H1 (cell line): ENCODE measurements around the gene HSPBAP1. TPM values are rescaled to one million over a fixed set of nuclear protein-coding genes. Genes with fewer than 3 reads are reported as not detected.

ENCODE experiments used
- CTCF ChIA-PET: fragments of 300-600 bp; sonication (Branson Sonifier 250); formaldehyde crosslinking; loops from one replicate; lab custom pipeline; 2021; ENCODE audit not compliant: partially characterized antibody; lab: Charles Lee
- POLR2A ChIA-PET: fragments of 300-600 bp; sonication (Branson Sonifier 250); formaldehyde crosslinking; loops from one replicate; lab custom pipeline; 2021; ENCODE audit warnings: inconsistent platforms; ENCODE audit not compliant: partially characterized antibody; lab: Charles Lee
- DNase-seq, 2 experiments: peaks; one replicate each; pipeline versions ENCODE4 v3.0.0 to v3.0.0-alpha.2; 2010 to 2022; ENCODE audit warnings: low spot score in 2 of 2, low read depth in 1 of 2, mixed read lengths in 1 of 2
- FAIRE-seq: peaks from 2 replicates; lab custom pipeline; 2011; peaks lifted over from hg19 to GRCh38; lab: Jason Lieb, UNC
- H2AFZ ChIP-seq: 2 replicates; pipeline ENCODE4 v1.8.1; 2012; ENCODE audit warnings: low read length, inconsistent platforms
- H2AK5ac ChIP-seq: 2 replicates; pipeline ENCODE4 v1.6.1; 2013; ENCODE audit warnings: low read depth, low read length
- H2BK120ac ChIP-seq: replicated peaks from 2 replicates; pipeline ENCODE3; 2013; ENCODE audit warnings: low read depth, low read length, inconsistent platforms
- H2BK12ac ChIP-seq: 2 replicates; pipeline ENCODE4 v1.6.1; 2013; ENCODE audit warnings: low read depth, low read length
- H2BK15ac ChIP-seq: 2 replicates; pipeline ENCODE4 v1.6.1; 2013; ENCODE audit warnings: low read length
- H2BK20ac ChIP-seq: 2 replicates; pipeline ENCODE4 v1.6.1; 2013; ENCODE audit warnings: low read length
- H2BK5ac ChIP-seq: 2 replicates; pipeline ENCODE4 v1.6.1; 2013; ENCODE audit warnings: low read depth, low read length
- H3K14ac ChIP-seq: 2 replicates; pipeline ENCODE4 v1.6.1; 2013; ENCODE audit warnings: inconsistent platforms; ENCODE audit not compliant: insufficient read length
- H3K18ac ChIP-seq: 2 replicates; pipeline ENCODE4 v1.6.1; 2013; ENCODE audit warnings: low read length; ENCODE audit errors: extremely low read depth
- H3K23ac ChIP-seq: 2 replicates; pipeline ENCODE4 v1.6.1; 2013; ENCODE audit warnings: inconsistent platforms; ENCODE audit not compliant: insufficient read length
- H3K23me2 ChIP-seq: 2 replicates; pipeline ENCODE4 v1.6.1; 2013; ENCODE audit warnings: low read depth, low read length
- H3K27ac ChIP-seq: 2 replicates; pipeline ENCODE4 v1.6.1; 2011; ENCODE audit warnings: low read depth, low read length, inconsistent platforms
- H3K27me3 ChIP-seq, 4 experiments: replicated peaks in 1 of 4; 1 replicate in 1 of 4; 2 replicates in 3 of 4; pipeline versions ENCODE4 v1.6.1 to v1.8.1; 2011 to 2013; ENCODE audit warnings: low read length in 3 of 4, mild to moderate bottlenecking in 3 of 4, inconsistent platforms in 2 of 4, mixed read lengths in 2 of 4, moderate library complexity in 1 of 4; ENCODE audit not compliant: control insufficient read depth in 3 of 4, insufficient read depth in 3 of 4; ENCODE audit errors: extremely low read depth in 1 of 4
- H3K36me3 ChIP-seq, 4 experiments: 2 replicates each; pipeline versions ENCODE4 v1.6.1 to v1.8.1; 2011 to 2013; ENCODE audit warnings: mild to moderate bottlenecking in 4 of 4, low read length in 3 of 4, moderate library complexity in 2 of 4, control low read depth in 1 of 4, inconsistent platforms in 1 of 4; ENCODE audit not compliant: insufficient read depth in 4 of 4, control insufficient read depth in 2 of 4
- H3K4ac ChIP-seq: replicated peaks from 2 replicates; pipeline ENCODE3; 2013; ENCODE audit warnings: low read length, low read depth, mixed read lengths, inconsistent platforms; ENCODE audit not compliant: insufficient read length
- H3K4me1 ChIP-seq, 4 experiments: replicated peaks in 1 of 4; 1 replicate in 1 of 4; 2 replicates in 3 of 4; pipeline versions ENCODE4 v1.6.1 to v1.8.1; 2011 to 2013; ENCODE audit warnings: low read length in 3 of 4, inconsistent platforms in 2 of 4, mixed read lengths in 1 of 4; ENCODE audit not compliant: insufficient read depth in 4 of 4, control insufficient read depth in 3 of 4
- H3K4me2 ChIP-seq, 2 experiments: 2 replicates each; pipeline versions ENCODE4 v1.6.1 to v1.8.1; 2011 to 2013; ENCODE audit warnings: low read depth in 2 of 2, low read length in 2 of 2, control low read depth in 1 of 2, inconsistent platforms in 1 of 2, mild to moderate bottlenecking in 1 of 2; ENCODE audit not compliant: insufficient read depth in 1 of 2
- H3K4me3 ChIP-seq, 4 experiments: fragments of 200-600, 300-600 bp in 1 of 4; sonication (generic), shearing (Covaris generic), sonication (Bioruptor Twin) in 1 of 4; 2 replicates each; pipeline versions ENCODE4 v1.5.1 to v1.8.1; 2011 to 2016; ENCODE audit warnings: low read length in 4 of 4, low read depth in 3 of 4, control low read depth in 2 of 4, inconsistent platforms in 2 of 4, mild to moderate bottlenecking in 2 of 4, mixed read lengths in 1 of 4, moderate library complexity in 1 of 4; ENCODE audit not compliant: insufficient read depth in 2 of 4; ENCODE audit errors: extremely low read depth in 1 of 4
- H3K56ac ChIP-seq: replicated peaks from 2 replicates; pipeline ENCODE3; 2013; ENCODE audit warnings: low read depth, mild to moderate bottlenecking, mixed read lengths, low read length, inconsistent platforms; ENCODE audit not compliant: insufficient read length
- H3K79me1 ChIP-seq: 2 replicates; pipeline ENCODE4 v1.6.1; 2013; ENCODE audit warnings: low read depth, low read length, control low read depth
- H3K79me2 ChIP-seq, 2 experiments: 2 replicates each; pipeline versions ENCODE4 v1.6.1 to v1.8.1; 2012 to 2013; ENCODE audit warnings: low read length in 2 of 2, mild to moderate bottlenecking in 2 of 2, inconsistent platforms in 1 of 2; ENCODE audit not compliant: insufficient read depth in 2 of 2, control insufficient read depth in 1 of 2
- H3K9ac ChIP-seq, 4 experiments: replicated peaks in 1 of 4; 1 replicate in 1 of 4; 2 replicates in 3 of 4; pipeline versions ENCODE4 v1.6.1 to v1.8.1; 2011 to 2013; ENCODE audit warnings: low read depth in 3 of 4, low read length in 3 of 4, control low read depth in 2 of 4, mild to moderate bottlenecking in 2 of 4, moderate library complexity in 2 of 4, inconsistent platforms in 1 of 4; ENCODE audit errors: extremely low read depth in 1 of 4
- H3K9me3 ChIP-seq, 2 experiments: 2 replicates each; pipeline versions ENCODE4 v1.6.1 to v1.8.1; 2012 to 2013; ENCODE audit warnings: mild to moderate bottlenecking in 2 of 2, moderate library complexity in 2 of 2, control low read depth in 1 of 2, inconsistent platforms in 1 of 2, low read depth in 1 of 2, low read length in 1 of 2, mixed read lengths in 1 of 2; ENCODE audit not compliant: insufficient read depth in 2 of 2
- H4K20me1 ChIP-seq, 2 experiments: replicated peaks in 1 of 2; 2 replicates each; pipeline versions ENCODE3 to v1.8.1; 2011 to 2013; ENCODE audit warnings: inconsistent platforms in 2 of 2, low read length in 2 of 2, mild to moderate bottlenecking in 1 of 2; ENCODE audit not compliant: insufficient read depth in 2 of 2, control insufficient read depth in 1 of 2
- H4K5ac ChIP-seq: 2 replicates; pipeline ENCODE4 v1.6.1; 2013; ENCODE audit warnings: low read length, low read depth, mixed read lengths, inconsistent platforms; ENCODE audit not compliant: insufficient read length
- H4K8ac ChIP-seq: 2 replicates; pipeline ENCODE4 v1.8.0; 2013; ENCODE audit warnings: mild to moderate bottlenecking, moderate library complexity, low read length, inconsistent platforms; ENCODE audit not compliant: insufficient read depth; ENCODE audit errors: extremely low read depth
- H4K91ac ChIP-seq: replicated peaks from 2 replicates; pipeline ENCODE3; 2013; ENCODE audit warnings: low read length, mixed read lengths, inconsistent platforms; ENCODE audit not compliant: insufficient read length
- CBX5 ChIP-seq: fragments of 300-800, 300-1000 bp; sonication (generic); IDR thresholded peaks from 2 replicates; pipeline ENCODE4 v1.7.1; 2016; ENCODE audit warnings: antibody characterized with exemption, low read length, low read depth
- FOSL1 ChIP-seq: IDR thresholded peaks from 2 replicates; pipeline ENCODE4 v1.6.1; 2011; ENCODE audit warnings: mild to moderate bottlenecking, low read depth, low read length, moderate library complexity; ENCODE audit not compliant: insufficient read depth
- GTF2F1 ChIP-seq: IDR thresholded peaks from 2 replicates; pipeline ENCODE4 v1.6.1; 2012; ENCODE audit warnings: low read depth, low read length, improper control_type of control experiment, borderline replicate concordance
- JUN ChIP-seq: IDR thresholded peaks from 2 replicates; pipeline ENCODE4 v1.6.1; 2011; ENCODE audit warnings: low read depth, mild to moderate bottlenecking, improper control_type of control experiment, low read length
- KDM5A ChIP-seq: fragments of 200-600 bp; IDR thresholded peaks from 2 replicates; pipeline ENCODE4 v1.7.1; 2012; ENCODE audit warnings: mild to moderate bottlenecking, low read length, inconsistent platforms, mixed read lengths
- POLR2A ChIP-seq, 2 experiments: IDR thresholded peaks; 1 replicate in 1 of 2; 2 replicates in 1 of 2; pipeline ENCODE4 v1.6.1; 2011; ENCODE audit warnings: low read depth in 2 of 2, low read length in 2 of 2, mild to moderate bottlenecking in 2 of 2; ENCODE audit errors: control extremely low read depth in 1 of 2
- RBBP5 ChIP-seq: IDR thresholded peaks from 2 replicates; pipeline ENCODE4 v1.7.1; 2012; ENCODE audit warnings: low read depth, mild to moderate bottlenecking, inconsistent platforms, low read length, moderate library complexity, borderline replicate concordance
- RXRA ChIP-seq: IDR thresholded peaks from 2 replicates; pipeline ENCODE4 v1.6.1; 2011; ENCODE audit warnings: low read depth, mild to moderate bottlenecking, low read length, moderate library complexity; ENCODE audit not compliant: insufficient read depth
- whole genome bisulfite sequencing, 2 experiments: shearing (Covaris generic) in 1 of 2; methylation state at CpG; one replicate each; pipeline versions ENCODE4 v1.1.6 to v1.1.7; 2013 to 2015; ENCODE audit warnings: low lambda C conversion rate in 2 of 2, mixed read lengths in 2 of 2, inconsistent platforms in 1 of 2, low coverage in 1 of 2, missing lambda C conversion rate in 1 of 2; ENCODE audit not compliant: insufficient replicate concordance in 2 of 2, insufficient coverage in 1 of 2, insufficient read length in 1 of 2; ENCODE audit errors: extremely low coverage in 1 of 2, missing lambda C conversion rate in 1 of 2; 5-methylcytosine and 5-hydroxymethylcytosine counted together
- polyA plus RNA-seq, 7 experiments: library from polyadenylated mRNA; depleted of rRNA in 3 of 7; stranded (reverse) in 5 of 7; unstranded in 2 of 7; fragments of >200 nt in 5 of 7; fragments of 200-250 nt in 2 of 7; gene quantifications; 1 replicate in 5 of 7; 2 replicates in 1 of 7; 4 replicates in 1 of 7; pipeline versions ENCODE4 v1.2.1 to v1.2.3, GENCODE V29; 2011 to 2013; ENCODE audit warnings: missing spikeins in 2 of 7, mixed read lengths in 2 of 7
- total RNA-seq: library from RNA; stranded (reverse); fragmentation: NEBNext Ultra II Directional; extraction: Animal tissue kit (Norgen Biotek cat#: 25700); gene quantifications from 2 replicates; pipeline ENCODE4 v1.2.1, GENCODE V29; 2021
- TF ChIP-seq, protein P1 (sequence below): IDR thresholded peaks from 2 replicates; pipeline ENCODE4 v1.6.1; 2012; ENCODE audit warnings: inconsistent platforms

Gene HSPBAP1
- total and polyA plus RNA-seq, 2 of the 8 experiments (the other 6 are each of a cell fraction or from before 2014, with no cell fraction given), result 7.5 to 8.3 TPM

DNA sequence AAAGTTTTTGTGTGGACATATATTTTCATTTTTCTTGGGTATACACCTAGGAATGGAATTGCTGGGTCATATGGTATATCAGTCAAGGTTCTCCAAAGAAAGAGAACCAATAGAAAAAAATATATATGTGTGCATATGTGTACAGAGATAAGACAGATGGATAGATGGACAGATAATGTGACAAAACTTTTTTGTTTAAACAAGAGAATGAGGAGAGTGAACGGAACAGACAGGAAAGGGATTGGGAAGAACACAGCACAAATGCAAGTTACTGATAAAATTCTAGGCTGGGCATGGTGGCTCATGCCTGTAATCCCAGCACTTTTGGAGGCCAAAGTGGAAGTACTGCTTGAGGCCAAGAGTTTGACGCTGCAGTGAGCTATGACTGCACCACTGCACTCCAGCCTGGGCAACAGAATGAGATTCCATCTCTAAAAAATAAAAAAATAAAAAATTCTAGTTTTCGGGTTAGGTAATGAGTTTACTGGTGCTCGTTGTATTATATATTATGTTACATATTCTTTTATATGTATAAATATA is 50.0 kb downstream of the HSPBAP1 start:
- Histone ChIP-seq H3K4ac (no peak overlapping the region), H2AFZ (no peak overlapping the region), H2BK5ac (no peak overlapping the region), H3K14ac (no peak overlapping the region), H3K27ac (no peak overlapping the region), H4K8ac (no peak overlapping the region), H2BK120ac (no peak overlapping the region), H4K5ac (no peak overlapping the region), H4K91ac (no peak overlapping the region), H2BK15ac (no peak overlapping the region), H3K27me3 (no peaks in the 10 kb centered on the region; a peak in 1 of 7 replicates), H3K36me3 (peaks cover 0 to 17% (median 7%) of the 10 kb centered on the region in 4 experiments; a peak in 4 of 8 replicates), H3K4me1 (peaks cover 0 to 4% (median 2%) of the 10 kb centered on the region in 4 experiments; a peak in 3 of 7 replicates), H2AK5ac (no peak overlapping the region), H3K9ac (no peak overlapping the region), H3K4me2 (no peak overlapping the region), H3K79me1 (no peaks in the 10 kb centered on the region), H3K9me3 (peaks cover 0 to 15% of the 10 kb centered on the region in 2 experiments; a peak in 1 of 4 replicates), H3K23me2 (no peaks in the 10 kb centered on the region), H3K23ac (no peak overlapping the region), H3K56ac (no peak overlapping the region), H3K4me3 (no peak overlapping the region), H3K18ac (no peak overlapping the region), H2BK12ac (no peak overlapping the region), H3K79me2 (no peaks in the 10 kb centered on the region), H4K20me1 (no peaks in the 10 kb centered on the region), H2BK20ac (no peak overlapping the region)
- no peak for DNase-seq
- FAIRE-seq, result no peak
- ChIA-PET CTCF (interaction anchor here (1.2 to 1.5 kb wide), 2 partner anchors 11 to 17 kb away, joined by 4 read pairs; no protein-coding TSS in a partner anchor), POLR2A (no interaction called here)
- 94% methylated on average over 4 of the region's 4 CpGs; no CpG with 5 or more reads in 1 of the 2 experiments for WGBS, 2 experiments
- no peak for TF ChIP-seq FOSL1
- TF ChIP-seq RXRA, result no peak
- no peak for TF ChIP-seq KDM5A
- TF ChIP-seq POLR2A (IDR thresholded peaks at IDR 0.05; ENCODE audit: control extremely low read depth in 1 of 2, low read depth in 2 of 2, low read length in 2 of 2), result no peak
- no peak for TF ChIP-seq RBBP5
- TF ChIP-seq JUN, result no peak
- no peak for TF ChIP-seq GTF2F1
- TF ChIP-seq, protein P1, sequence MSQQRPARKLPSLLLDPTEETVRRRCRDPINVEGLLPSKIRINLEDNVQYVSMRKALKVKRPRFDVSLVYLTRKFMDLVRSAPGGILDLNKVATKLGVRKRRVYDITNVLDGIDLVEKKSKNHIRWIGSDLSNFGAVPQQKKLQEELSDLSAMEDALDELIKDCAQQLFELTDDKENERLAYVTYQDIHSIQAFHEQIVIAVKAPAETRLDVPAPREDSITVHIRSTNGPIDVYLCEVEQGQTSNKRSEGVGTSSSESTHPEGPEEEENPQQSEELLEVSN, result no peak
- TF ChIP-seq CBX5, result no peak
